ENCODE data around the gene FAU. TPM values are rescaled to one million over a fixed set of nuclear protein-coding genes. Genes with fewer than 3 reads are reported as not detected.

FAU gene
- total and polyA plus RNA-seq, 10 of the 15 experiments (the other 5 are each of a cell fraction or from before 2014, with no cell fraction given), result 332 to 1,347 (median 990) TPM

DNA sequence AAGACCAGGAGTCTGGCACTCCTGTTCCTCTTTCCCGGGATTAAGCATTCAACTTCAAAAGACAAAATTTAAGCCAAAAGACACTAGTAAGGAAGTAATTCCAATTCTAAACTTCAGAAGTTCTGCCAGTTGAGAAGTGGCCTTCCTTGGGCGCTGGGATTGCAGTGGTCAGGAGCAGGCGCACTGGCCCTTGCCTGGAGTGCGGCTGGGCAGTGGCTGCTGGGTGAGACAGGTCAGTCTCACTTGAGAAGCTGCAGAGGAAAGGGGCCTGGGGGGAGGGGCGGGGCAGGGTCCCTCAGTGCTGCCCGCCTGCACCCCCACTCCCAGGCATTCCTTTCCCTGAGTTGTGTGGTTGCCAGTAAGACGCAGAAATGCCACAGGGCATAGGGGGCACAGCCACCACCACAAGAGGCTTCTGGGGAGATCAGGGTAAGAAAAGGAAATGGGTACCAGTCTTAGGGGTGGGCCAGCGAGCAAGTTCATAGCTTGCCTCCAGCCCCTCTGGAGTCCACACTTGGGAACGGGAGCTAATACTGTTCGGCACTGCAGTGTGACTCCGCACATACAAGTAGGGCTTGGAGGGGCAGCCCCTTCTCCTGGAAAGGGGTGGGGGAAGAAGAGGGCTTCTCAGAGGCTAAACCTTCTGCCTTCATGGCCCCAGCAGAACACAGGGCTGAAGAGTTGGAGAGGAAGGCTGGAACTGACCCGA, 5.7 kb upstream of the FAU start:
- H3K4me1 ChIP-seq (ENCODE audit: control insufficient read depth, insufficient read depth, low read length), result peaks cover 21% of the 10 kb centered on the region
- RAD21 ChIA-PET (ENCODE audit: unreplicated experiment), result no interaction called here
- POLR2A ChIA-PET, result interaction anchor here (0.5 kb wide), 1 partner anchor 10 kb away, joined by 3 read pairs; no protein-coding TSS in a partner anchor
- WGBS (ENCODE audit: insufficient coverage, insufficient replicate concordance, low lambda C conversion rate, missing lambda C conversion rate), result 89% methylated on average over 12 of the region's 12 CpGs
- no peak overlapping the region for H2AFZ ChIP-seq (ENCODE audit: control insufficient read depth, low read depth, low read length)
- CTCF ChIA-PET, result interaction anchor here (0.8 to 2.7 kb wide), 2 partner anchors 10 to 187 kb away, joined by 3 to 7 read pairs; partner anchors contain the start of genes CDC42EP2 and ZNHIT2
- H3K27ac ChIP-seq (ENCODE audit: control insufficient read depth, insufficient read depth), result no peak overlapping the region
- no peak for ATAC-seq
- in situ Hi-C loops (cut with MboI) (no loop called here), intact Hi-C loops (cut with micrococcal nuclease; ENCODE audit: unreplicated experiment) (no loop called here)
- H3K9me3 ChIP-seq (replicated peaks; ENCODE audit: control insufficient read depth, insufficient read depth, low read length), result no peaks in the 10 kb centered on the region
- 0 out of 2 replicates have a peak, but pooled peaks cover 4% of the 10 kb centered on the region for H4K20me1 ChIP-seq (ENCODE audit: control insufficient read depth, insufficient read depth)
- peaks cover 29% of the 10 kb centered on the region for H3K79me2 ChIP-seq (ENCODE audit: control insufficient read depth, insufficient read depth, low read length)
- SMC1A ChIA-PET (ENCODE audit: uncharacterized antibody, unreplicated experiment), result no interaction called here
- BruUV-seq (replicated peaks), result no TSS peak
- H3K4me2 ChIP-seq (ENCODE audit: control insufficient read depth, insufficient read depth), result no peak overlapping the region
- peaks cover 38 to 42% of the 10 kb centered on the region in 2 experiments for H3K36me3 ChIP-seq (ENCODE audit: control insufficient read depth in 2 of 2, insufficient read depth in 2 of 2, low read length in 1 of 2)
- no peak overlapping the region for H3K4me3 ChIP-seq
- H3K27me3 ChIP-seq (replicated peaks in 1 of 2; ENCODE audit: control insufficient read depth in 2 of 2, insufficient read depth in 2 of 2, low read length in 1 of 2), result no peaks in the 10 kb centered on the region
- no peak for FAIRE-seq
- TF ChIP-seq CBX3 (IDR thresholded peaks at IDR 0.05; ENCODE audit: borderline replicate concordance, low read depth) (no peak), POLR2A (IDR thresholded peaks at IDR 0.05; ENCODE audit: low read depth, low read length) (peak; percentile 17; the same call in 1 of the 2 replicates)
- H3K9ac ChIP-seq (ENCODE audit: control insufficient read depth, insufficient read depth, low read length), result no peak overlapping the region
- DNase-seq (ENCODE audit: low read depth, low spot score), result no peak

DNA sequence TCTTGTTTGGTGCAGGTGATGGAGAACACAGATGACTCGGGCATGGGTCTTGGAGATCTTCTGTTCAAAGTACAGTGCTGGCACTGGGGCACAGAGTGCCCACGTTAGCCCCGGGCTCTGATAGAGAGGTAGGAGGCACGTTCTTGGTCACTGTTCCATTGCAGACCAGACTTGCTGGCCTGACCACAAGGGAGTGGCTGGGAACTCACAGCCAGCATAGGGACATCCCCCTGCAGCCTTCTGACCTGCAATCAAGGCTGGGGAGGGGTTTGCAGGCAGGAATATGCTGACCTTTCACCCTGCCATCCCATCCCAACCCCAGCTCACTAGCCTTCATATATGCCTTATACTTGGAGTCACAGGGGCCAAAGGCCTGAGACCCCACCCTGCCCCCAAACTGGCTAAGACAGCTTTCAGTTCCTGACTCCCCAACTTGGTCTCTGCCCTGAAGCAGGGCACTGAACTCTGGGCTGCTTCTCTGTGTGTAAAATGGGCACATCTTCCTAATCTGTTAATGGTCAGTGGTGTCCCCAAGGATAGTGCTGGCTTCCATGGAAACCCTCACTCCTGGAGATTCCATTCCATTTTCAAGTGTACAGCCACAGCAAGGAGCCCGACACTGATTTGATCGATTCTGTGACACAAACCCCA, 4.8 kb upstream of the FAU start:
- Histone ChIP-seq H3K9me3 (replicated peaks; ENCODE audit: control insufficient read depth, insufficient read depth, low read length) (no peaks in the 10 kb centered on the region), H3K4me1 (ENCODE audit: control insufficient read depth, insufficient read depth, low read length) (peaks cover 15% of the 10 kb centered on the region), H4K20me1 (ENCODE audit: control insufficient read depth, insufficient read depth) (0 out of 2 replicates have a peak, but pooled peaks cover 4% of the 10 kb centered on the region), H3K27ac (ENCODE audit: control insufficient read depth, insufficient read depth) (no peak overlapping the region), H3K36me3 (ENCODE audit: control insufficient read depth in 2 of 2, insufficient read depth in 2 of 2, low read length in 1 of 2) (peaks cover 36 to 42% of the 10 kb centered on the region in 2 experiments), H3K4me3 (no peak overlapping the region), H3K79me2 (ENCODE audit: control insufficient read depth, insufficient read depth, low read length) (peaks cover 29% of the 10 kb centered on the region), H2AFZ (ENCODE audit: control insufficient read depth, low read depth, low read length) (no peak overlapping the region), H3K4me2 (ENCODE audit: control insufficient read depth, insufficient read depth) (no peak overlapping the region), H3K9ac (ENCODE audit: control insufficient read depth, insufficient read depth, low read length) (no peak overlapping the region), H3K27me3 (replicated peaks in 1 of 2; ENCODE audit: control insufficient read depth in 2 of 2, insufficient read depth in 2 of 2, low read length in 1 of 2) (no peaks in the 10 kb centered on the region)
- WGBS (ENCODE audit: insufficient coverage, insufficient replicate concordance, low lambda C conversion rate, missing lambda C conversion rate), result 39% methylated on average over 6 of the region's 6 CpGs
- RAD21 ChIA-PET (ENCODE audit: unreplicated experiment), result no interaction called here
- SMC1A ChIA-PET (ENCODE audit: uncharacterized antibody, unreplicated experiment), result no interaction called here
- DNase-seq (ENCODE audit: low read depth, low spot score) (no peak), ATAC-seq (no peak), FAIRE-seq (no peak)
- intact Hi-C loops (cut with micrococcal nuclease; ENCODE audit: unreplicated experiment) (no loop called here), in situ Hi-C loops (cut with MboI) (no loop called here)
- BruUV-seq (replicated peaks), result no TSS peak
- CTCF ChIA-PET, result interaction anchor here (0.8 to 2.7 kb wide), 2 partner anchors 9 to 188 kb away, joined by 3 to 7 read pairs; partner anchors contain the start of genes CDC42EP2 and ZNHIT2
- POLR2A ChIA-PET, result interaction anchor here (0.6 to 1.2 kb wide), 2 partner anchors 10 to 26 kb away, joined by 3 to 8 read pairs; partner anchors contain the start of gene ZNHIT2
- TF ChIP-seq CEBPB (IDR thresholded peaks at IDR 0.05; ENCODE audit: borderline replicate concordance in 1 of 2, low read depth in 2 of 2, low read length in 2 of 2), result no peak
- peak; percentile 84 for TF ChIP-seq POLR2A (IDR thresholded peaks at IDR 0.05; ENCODE audit: low read depth, low read length)
- TF ChIP-seq PML (IDR thresholded peaks at IDR 0.05; ENCODE audit: low read length), result 0 out of 2 replicates have a peak, but pooled peaks have one; percentile 4
- TF ChIP-seq, protein P1, sequence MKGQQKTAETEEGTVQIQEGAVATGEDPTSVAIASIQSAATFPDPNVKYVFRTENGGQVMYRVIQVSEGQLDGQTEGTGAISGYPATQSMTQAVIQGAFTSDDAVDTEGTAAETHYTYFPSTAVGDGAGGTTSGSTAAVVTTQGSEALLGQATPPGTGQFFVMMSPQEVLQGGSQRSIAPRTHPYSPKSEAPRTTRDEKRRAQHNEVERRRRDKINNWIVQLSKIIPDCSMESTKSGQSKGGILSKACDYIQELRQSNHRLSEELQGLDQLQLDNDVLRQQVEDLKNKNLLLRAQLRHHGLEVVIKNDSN (IDR thresholded peaks at IDR 0.05; ENCODE audit: borderline replicate concordance, extremely low read length, insufficient read depth, low read depth, low read length), result no peak
- TF ChIP-seq POLR2AphosphoS2 (IDR thresholded peaks at IDR 0.05; ENCODE audit: low read depth, low read length), result peak; percentile 74; the same call in 1 of the 2 replicates
- TF ChIP-seq NR2C1 (IDR thresholded peaks at IDR 0.05), result no peak
- no peak for TF ChIP-seq NFIC (IDR thresholded peaks at IDR 0.05; ENCODE audit: low read depth, low read length)
- TF ChIP-seq RELA (IDR thresholded peaks at IDR 0.05; ENCODE audit: borderline replicate concordance, partially characterized antibody), result no peak
- no peak for TF ChIP-seq NFXL1 (IDR thresholded peaks at IDR 0.05; ENCODE audit: borderline replicate concordance)
- no peak for TF ChIP-seq IKZF2 (IDR thresholded peaks at IDR 0.05)

All from GM12878 (cell line).